ENCODE measurements around the gene RAB15. TPM values are rescaled to one million over a fixed set of nuclear protein-coding genes. Genes with fewer than 3 reads are reported as not detected.

RAB15 gene
- total RNA-seq, 4 donors from 2014 or later = 11.6 to 50.9 (median 19.4) TPM

DNA sequence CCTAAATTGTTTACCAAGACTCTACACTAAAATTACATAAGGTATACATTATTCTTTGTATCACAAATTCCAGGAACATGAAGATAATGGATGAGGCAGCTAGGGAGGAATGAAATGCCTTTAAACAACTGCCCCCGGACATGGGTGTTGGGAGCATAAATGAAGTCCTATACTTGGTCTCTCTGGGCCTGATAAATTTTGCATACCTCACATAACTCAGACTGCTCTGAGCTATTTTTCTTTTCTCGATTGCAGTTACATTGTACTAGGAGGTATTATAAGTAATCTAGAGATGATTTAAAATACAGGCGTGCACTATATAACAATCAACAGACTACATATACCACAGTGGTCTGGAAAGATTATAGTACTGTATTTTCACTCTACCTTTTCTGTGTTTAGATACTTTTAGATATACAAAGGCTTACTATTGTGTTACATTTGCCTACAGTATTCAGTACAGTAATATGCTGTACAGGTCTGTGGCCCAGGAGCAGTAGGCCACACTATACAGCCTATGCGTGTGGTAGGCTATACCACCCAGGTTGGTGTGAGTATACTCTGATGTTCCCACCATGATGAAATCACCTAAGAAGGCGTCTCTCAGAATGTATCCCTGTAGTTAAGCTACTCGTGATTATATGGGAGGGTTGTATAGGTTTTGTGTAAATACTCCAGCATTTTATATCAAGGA is 28.9 kb upstream of the RAB15 start:
- H3K9me3 ChIP-seq = no peaks in the 10 kb centered on the region
- in situ Hi-C loops (cut with MboI; ENCODE audit: low pct_ligation_motif_present in 1 of 4, low pct_unique_long_range_greater_than_20kb in 1 of 4, low sequenced_read_pairs in 3 of 4) (no loop called here), intact Hi-C loops (cut with DNase I; ENCODE audit: low total_unique reads) (no loop called here)
- WGBS, 2 donors (ENCODE audit: low coverage in 1 of 2) = 71 to 80% methylated on average over 4 to 6 of the region's 6 CpGs
- H3K36me3 ChIP-seq = no peaks in the 10 kb centered on the region
- no peak overlapping the region for H3K27ac ChIP-seq
- H3K4me3 ChIP-seq = no peak overlapping the region
- H3K4me1 ChIP-seq = no peaks in the 10 kb centered on the region
- no peak for DNase-seq
- H3K27me3 ChIP-seq = no peaks in the 10 kb centered on the region
- TF ChIP-seq POLR2A (IDR thresholded peaks at IDR 0.05) (no peak), EP300 (IDR thresholded peaks at IDR 0.05; ENCODE audit: low read depth) (no peak), POLR2AphosphoS5 (IDR thresholded peaks at IDR 0.05) (no peak)
- TF ChIP-seq, protein P1, sequence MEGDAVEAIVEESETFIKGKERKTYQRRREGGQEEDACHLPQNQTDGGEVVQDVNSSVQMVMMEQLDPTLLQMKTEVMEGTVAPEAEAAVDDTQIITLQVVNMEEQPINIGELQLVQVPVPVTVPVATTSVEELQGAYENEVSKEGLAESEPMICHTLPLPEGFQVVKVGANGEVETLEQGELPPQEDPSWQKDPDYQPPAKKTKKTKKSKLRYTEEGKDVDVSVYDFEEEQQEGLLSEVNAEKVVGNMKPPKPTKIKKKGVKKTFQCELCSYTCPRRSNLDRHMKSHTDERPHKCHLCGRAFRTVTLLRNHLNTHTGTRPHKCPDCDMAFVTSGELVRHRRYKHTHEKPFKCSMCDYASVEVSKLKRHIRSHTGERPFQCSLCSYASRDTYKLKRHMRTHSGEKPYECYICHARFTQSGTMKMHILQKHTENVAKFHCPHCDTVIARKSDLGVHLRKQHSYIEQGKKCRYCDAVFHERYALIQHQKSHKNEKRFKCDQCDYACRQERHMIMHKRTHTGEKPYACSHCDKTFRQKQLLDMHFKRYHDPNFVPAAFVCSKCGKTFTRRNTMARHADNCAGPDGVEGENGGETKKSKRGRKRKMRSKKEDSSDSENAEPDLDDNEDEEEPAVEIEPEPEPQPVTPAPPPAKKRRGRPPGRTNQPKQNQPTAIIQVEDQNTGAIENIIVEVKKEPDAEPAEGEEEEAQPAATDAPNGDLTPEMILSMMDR (IDR thresholded peaks at IDR 0.05) = no peak

DNA sequence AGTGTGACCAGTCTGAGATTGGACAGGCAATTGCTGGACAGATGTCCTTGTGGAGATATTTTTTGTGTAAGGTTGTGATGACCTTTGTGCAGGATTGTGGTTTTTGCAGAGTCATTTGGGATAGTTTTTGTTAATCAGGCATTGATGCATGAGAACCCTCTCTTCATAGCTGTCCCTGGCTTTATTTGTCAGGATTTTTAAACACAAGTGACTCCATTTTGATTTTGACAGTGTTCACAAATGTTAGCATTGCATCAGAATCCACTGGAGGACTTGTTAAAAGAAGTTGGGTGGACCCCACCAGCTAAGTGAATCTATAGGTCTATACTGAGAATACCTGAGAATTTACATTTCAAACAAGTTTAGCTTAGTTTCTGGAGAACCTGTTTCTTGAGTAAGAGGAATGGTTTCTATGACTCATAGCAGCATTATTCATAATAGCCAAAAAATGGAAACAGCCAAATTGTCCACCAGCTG is 26.4 kb upstream of the RAB15 start:
- no peak overlapping the region for H3K27ac ChIP-seq
- DNase-seq = no peak
- H3K4me3 ChIP-seq = no peak overlapping the region
- intact Hi-C loops (cut with DNase I; ENCODE audit: low total_unique reads) = no loop called here
- no peaks in the 10 kb centered on the region for H3K27me3 ChIP-seq
- no peaks in the 10 kb centered on the region for H3K4me1 ChIP-seq
- H3K36me3 ChIP-seq = no peaks in the 10 kb centered on the region
- TF ChIP-seq, protein P1 (IDR thresholded peaks at IDR 0.05) = no peak
- in situ Hi-C loops (cut with MboI; ENCODE audit: low pct_ligation_motif_present in 1 of 4, low pct_unique_long_range_greater_than_20kb in 1 of 4, low sequenced_read_pairs in 3 of 4) = loop anchor here in 1 of 4 donors (25.0 kb wide), 1 partner anchor 389 kb away; no protein-coding TSS in a partner anchor
- H3K9me3 ChIP-seq = no peaks in the 10 kb centered on the region

DNA sequence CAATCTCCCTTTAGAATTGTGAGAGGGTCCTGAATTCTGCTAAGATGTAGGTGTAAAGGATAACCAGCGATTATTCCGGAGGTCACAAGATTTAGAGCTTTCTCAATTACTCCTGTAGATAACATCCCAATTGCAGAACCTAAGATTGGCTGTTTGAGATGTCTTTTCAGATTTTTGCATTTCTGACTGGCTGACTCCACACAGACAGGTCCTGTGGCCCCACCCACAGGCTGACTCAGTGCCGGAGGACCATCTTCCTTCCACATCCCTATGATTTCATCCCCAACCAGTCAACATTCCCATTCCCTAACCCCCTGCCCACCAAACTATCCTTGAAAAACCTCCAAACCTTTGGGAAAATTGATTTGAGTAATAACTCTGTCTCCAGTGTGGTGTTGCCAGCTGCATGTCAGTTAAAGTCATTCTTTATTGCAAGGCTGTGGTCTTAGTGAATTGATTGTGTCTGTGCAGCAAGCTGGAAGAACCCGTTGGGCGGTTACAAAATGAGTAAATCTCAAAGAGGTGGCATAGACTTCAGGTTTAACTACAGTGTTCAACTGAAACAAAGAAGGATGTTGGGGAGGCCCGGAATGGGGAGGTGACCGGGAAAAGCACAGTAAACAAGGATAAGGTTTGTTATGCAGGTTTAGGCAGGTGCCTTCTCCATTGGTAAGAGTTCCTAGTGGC is 25.1 kb upstream of the RAB15 start:
- TF ChIP-seq, protein P1 (IDR thresholded peaks at IDR 0.05) = no peak
- TF ChIP-seq POLR2AphosphoS5 (IDR thresholded peaks at IDR 0.05) (no peak), EP300 (IDR thresholded peaks at IDR 0.05; ENCODE audit: low read depth) (no peak), POLR2A (IDR thresholded peaks at IDR 0.05) (no peak)
- 65 to 75% methylated on average over 4 to 7 of the region's 7 CpGs for WGBS, 2 donors (ENCODE audit: low coverage in 1 of 2)
- Histone ChIP-seq H3K4me3 (no peak overlapping the region), H3K9me3 (no peaks in the 10 kb centered on the region), H3K4me1 (peaks cover 0 to 7% (median 0%) of the 10 kb centered on the region in 4 donors), H3K27me3 (no peaks in the 10 kb centered on the region), H3K27ac (no peak overlapping the region), H3K36me3 (no peaks in the 10 kb centered on the region)
- in situ Hi-C loops (cut with MboI; ENCODE audit: low pct_ligation_motif_present in 1 of 4, low pct_unique_long_range_greater_than_20kb in 1 of 4, low sequenced_read_pairs in 3 of 4) = loop anchor here in 1 of 4 donors (25.0 kb wide), 1 partner anchor 390 kb away; no protein-coding TSS in a partner anchor
- DNase-seq = no peak
- intact Hi-C loops (cut with DNase I; ENCODE audit: low total_unique reads) = no loop called here

DNA sequence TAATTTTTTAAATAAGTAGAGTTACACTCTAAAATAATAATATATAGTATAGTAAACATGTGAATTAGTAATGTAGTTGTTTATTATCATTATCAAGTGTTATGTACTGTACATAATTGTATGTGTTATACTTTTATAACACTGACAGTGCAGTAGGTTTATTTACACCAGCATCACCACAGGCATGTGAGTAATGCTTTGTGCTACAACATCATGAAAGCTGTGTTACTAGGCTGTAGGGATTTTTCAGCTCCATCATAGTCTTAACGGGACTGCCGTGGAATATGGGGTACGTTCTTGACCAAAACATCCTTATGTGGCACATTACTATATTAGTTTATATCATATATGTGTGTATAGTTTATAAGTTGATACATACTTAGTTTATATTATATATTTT is 23.2 kb upstream of the RAB15 start:
- no peak for DNase-seq
- intact Hi-C loops (cut with DNase I; ENCODE audit: low total_unique reads) = no loop called here
- in situ Hi-C loops (cut with MboI; ENCODE audit: low pct_ligation_motif_present in 1 of 4, low pct_unique_long_range_greater_than_20kb in 1 of 4, low sequenced_read_pairs in 3 of 4) = loop anchor here in 1 of 4 donors (25.0 kb wide), 1 partner anchor 392 kb away; no protein-coding TSS in a partner anchor
- peaks cover 0 to 7% (median 0%) of the 10 kb centered on the region in 4 donors for H3K4me1 ChIP-seq
- no peaks in the 10 kb centered on the region for H3K36me3 ChIP-seq
- WGBS, 2 donors (ENCODE audit: low coverage in 1 of 2) = 75 to 90% methylated on average over 3 of the region's 3 CpGs
- H3K27me3 ChIP-seq = no peaks in the 10 kb centered on the region
- H3K27ac ChIP-seq = no peak overlapping the region
- no peaks in the 10 kb centered on the region for H3K9me3 ChIP-seq
- H3K4me3 ChIP-seq = no peak overlapping the region
- no peak for TF ChIP-seq POLR2AphosphoS5 (IDR thresholded peaks at IDR 0.05)
- TF ChIP-seq EP300 (IDR thresholded peaks at IDR 0.05; ENCODE audit: low read depth) = no peak
- no peak for TF ChIP-seq POLR2A (IDR thresholded peaks at IDR 0.05)
- TF ChIP-seq, protein P1 (IDR thresholded peaks at IDR 0.05) = no peak

All from transverse colon (tissue), 4 donors.